ENCODE measurements around the gene TDRD3.

Gene TDRD3

GRCh38 chr13:60441761-60442160, 44.7 kb downstream of the TDRD3 start:
- H3K9me3 ChIP-seq (ENCODE audit: insufficient read depth, low read length, severe bottlenecking), result no peaks in the 10 kb centered on the region

GRCh38 chr13:60448907-60449510, 52.0 kb downstream of the TDRD3 start:
- no peak for TF ChIP-seq EZH2 (IDR thresholded peaks at IDR 0.05; ENCODE audit: borderline replicate concordance, low read depth, low read length, severe bottlenecking)
- TF ChIP-seq CTCF (IDR thresholded peaks at IDR 0.05; ENCODE audit: borderline replicate concordance, extremely low read depth, low read length, poor library complexity, severe bottlenecking), result peak; percentile 81
- H3K36me3 ChIP-seq (ENCODE audit: insufficient read depth, low read length), result no peaks in the 10 kb centered on the region
- H3K79me2 ChIP-seq (ENCODE audit: insufficient read depth, low read length), result no peaks in the 10 kb centered on the region
- H3K9ac ChIP-seq (ENCODE audit: low read depth, low read length), result no peak overlapping the region
- H3K9me3 ChIP-seq (ENCODE audit: insufficient read depth, low read length, severe bottlenecking), result no peaks in the 10 kb centered on the region
- no peaks in the 10 kb centered on the region for H4K20me1 ChIP-seq (ENCODE audit: insufficient read depth, low read length)
- no peaks in the 10 kb centered on the region for H3K27me3 ChIP-seq (ENCODE audit: insufficient read depth, low read length, poor library complexity)
- H3K4me2 ChIP-seq (ENCODE audit: insufficient read depth, low read length), result no peak overlapping the region
- H3K4me3 ChIP-seq (ENCODE audit: low read depth in 1 of 2, low read length in 2 of 2), result no peak overlapping the region
- ATAC-seq (ENCODE audit: insufficient read depth, low read depth), result peak; percentile 75
- no peak overlapping the region for H3K27ac ChIP-seq (ENCODE audit: low read length)
- H3K4me1 ChIP-seq (ENCODE audit: insufficient read depth, low read length), result no peaks in the 10 kb centered on the region
- no peak overlapping the region for H2AFZ ChIP-seq (ENCODE audit: low read depth, low read length)
- peak; percentile 32 for DNase-seq

More at GRCh38 chr13:60441761-60442160, 44.7 kb downstream of the TDRD3 start:
- TF ChIP-seq EZH2 (IDR thresholded peaks at IDR 0.05; ENCODE audit: borderline replicate concordance, low read depth, low read length, severe bottlenecking), result no peak
- TF ChIP-seq CTCF (IDR thresholded peaks at IDR 0.05; ENCODE audit: borderline replicate concordance, extremely low read depth, low read length, poor library complexity, severe bottlenecking), result no peak
- Histone ChIP-seq H3K9ac (ENCODE audit: low read depth, low read length) (no peak overlapping the region), H3K27me3 (ENCODE audit: insufficient read depth, low read length, poor library complexity) (no peaks in the 10 kb centered on the region), H3K4me1 (ENCODE audit: insufficient read depth, low read length) (no peaks in the 10 kb centered on the region), H4K20me1 (ENCODE audit: insufficient read depth, low read length) (no peaks in the 10 kb centered on the region), H3K4me2 (ENCODE audit: insufficient read depth, low read length) (no peak overlapping the region), H3K27ac (ENCODE audit: low read length) (no peak overlapping the region), H2AFZ (ENCODE audit: low read depth, low read length) (no peak overlapping the region), H3K79me2 (ENCODE audit: insufficient read depth, low read length) (peaks cover 10% of the 10 kb centered on the region), H3K36me3 (ENCODE audit: insufficient read depth, low read length) (no peaks in the 10 kb centered on the region), H3K4me3 (ENCODE audit: low read depth in 1 of 2, low read length in 2 of 2) (no peak overlapping the region)
- ATAC-seq (ENCODE audit: insufficient read depth, low read depth) (no peak), DNase-seq (no peak)

GRCh38 chr13:60453490-60453889, 56.5 kb downstream of the TDRD3 start:
- no peak for DNase-seq
- Histone ChIP-seq H2AFZ (ENCODE audit: low read depth, low read length) (no peak overlapping the region), H3K4me2 (ENCODE audit: insufficient read depth, low read length) (no peak overlapping the region), H3K4me3 (ENCODE audit: low read depth in 1 of 2, low read length in 2 of 2) (no peak overlapping the region), H3K36me3 (ENCODE audit: insufficient read depth, low read length) (no peaks in the 10 kb centered on the region), H3K27me3 (ENCODE audit: insufficient read depth, low read length, poor library complexity) (no peaks in the 10 kb centered on the region), H3K79me2 (ENCODE audit: insufficient read depth, low read length) (no peaks in the 10 kb centered on the region), H3K9me3 (ENCODE audit: insufficient read depth, low read length, severe bottlenecking) (no peaks in the 10 kb centered on the region), H4K20me1 (ENCODE audit: insufficient read depth, low read length) (no peaks in the 10 kb centered on the region), H3K27ac (ENCODE audit: low read length) (no peak overlapping the region), H3K4me1 (ENCODE audit: insufficient read depth, low read length) (no peaks in the 10 kb centered on the region), H3K9ac (ENCODE audit: low read depth, low read length) (no peak overlapping the region)
- no peak for ATAC-seq (ENCODE audit: insufficient read depth, low read depth)
- TF ChIP-seq CTCF (IDR thresholded peaks at IDR 0.05; ENCODE audit: borderline replicate concordance, extremely low read depth, low read length, poor library complexity, severe bottlenecking) (no peak), EZH2 (IDR thresholded peaks at IDR 0.05; ENCODE audit: borderline replicate concordance, low read depth, low read length, severe bottlenecking) (no peak)

Data from DND-41 (cell line).